Glomerular visceral epithelial cell (primary cell): Measurements from ENCODE around the gene SNU13.
A peak's percentile ranks its signal among the peaks of the same experiment; 100 is the strongest.
"Not testable (repeated sequence)": the region's sequence is repeated elsewhere in the genome, so short reads cannot be mapped to it uniquely, and the experiment has no call there.

Experiments
- DNase-seq: peaks from one replicate; pipeline ENCODE4 v3.0.0-alpha.2; 2016; ENCODE audit errors: extremely low spot score

The SNU13 gene

DNA sequence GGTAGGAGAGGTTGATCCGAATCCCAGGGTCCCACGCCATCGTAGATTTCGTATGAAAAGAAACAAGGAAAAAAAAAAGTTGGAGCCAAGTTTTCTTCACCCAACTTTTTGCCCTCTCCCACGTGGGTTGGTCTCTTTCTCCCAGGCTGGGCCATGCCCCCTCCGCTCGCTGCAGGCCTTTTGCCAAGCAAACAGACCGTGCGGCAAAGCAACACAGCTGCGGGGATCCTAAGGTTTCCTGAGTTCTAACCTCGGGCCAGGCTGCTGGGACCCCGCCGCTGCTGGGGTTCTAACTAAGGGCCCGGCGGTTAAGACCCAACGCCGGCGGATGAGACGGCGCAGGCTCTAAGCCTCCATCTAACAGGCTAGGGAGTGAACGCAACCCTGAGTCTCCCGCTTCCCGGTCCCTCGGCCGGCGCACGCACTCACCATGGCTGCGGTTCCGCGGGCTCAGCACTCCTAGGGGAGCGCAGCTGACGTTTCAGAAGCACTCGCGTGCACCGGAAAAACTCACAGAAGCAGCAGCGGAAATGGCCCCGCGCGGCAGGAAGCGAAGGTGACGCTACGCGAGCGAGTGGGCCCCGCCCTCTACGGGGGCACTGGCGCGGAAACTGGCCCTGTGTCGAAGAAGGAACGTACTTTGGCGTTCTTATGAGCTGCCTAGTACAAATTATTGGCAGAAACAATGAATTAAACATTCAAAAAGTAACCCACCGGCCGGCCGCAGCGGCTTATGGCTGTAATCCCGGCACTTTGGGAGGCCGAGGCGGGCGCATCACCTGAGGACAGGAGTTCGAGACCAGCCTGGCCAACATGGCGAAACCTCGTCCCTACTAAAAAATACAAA lies at the start of gene SNU13:
TSS of gene SNU13 (minus strand) at position 503 of the 847 bp plus-strand sequence. CDS start at position 432, 71 bp downstream.
- DNase-seq, result peak; percentile 86

DNA sequence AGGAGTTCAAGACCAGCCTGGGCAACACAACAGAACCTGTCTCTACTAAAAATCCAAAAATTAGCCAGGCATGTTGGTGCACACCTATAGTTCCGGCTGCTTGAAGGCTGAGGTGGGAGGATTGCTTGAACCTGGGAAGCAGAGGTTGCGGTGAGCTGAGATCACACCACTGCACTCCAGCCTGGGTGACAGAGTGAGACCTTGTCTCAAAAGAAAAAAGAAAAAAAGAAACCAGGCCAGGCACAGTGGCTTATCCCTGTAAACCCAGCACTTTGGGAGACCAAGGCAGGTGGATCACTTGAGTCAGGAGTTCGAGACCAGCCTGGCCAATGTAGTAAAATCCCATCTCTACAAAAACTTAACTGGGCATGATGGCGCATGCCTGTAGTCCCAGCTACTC lies 44.6 kb upstream of the SNU13 start:
- DNase-seq, result not testable (repeated sequence)

DNA sequence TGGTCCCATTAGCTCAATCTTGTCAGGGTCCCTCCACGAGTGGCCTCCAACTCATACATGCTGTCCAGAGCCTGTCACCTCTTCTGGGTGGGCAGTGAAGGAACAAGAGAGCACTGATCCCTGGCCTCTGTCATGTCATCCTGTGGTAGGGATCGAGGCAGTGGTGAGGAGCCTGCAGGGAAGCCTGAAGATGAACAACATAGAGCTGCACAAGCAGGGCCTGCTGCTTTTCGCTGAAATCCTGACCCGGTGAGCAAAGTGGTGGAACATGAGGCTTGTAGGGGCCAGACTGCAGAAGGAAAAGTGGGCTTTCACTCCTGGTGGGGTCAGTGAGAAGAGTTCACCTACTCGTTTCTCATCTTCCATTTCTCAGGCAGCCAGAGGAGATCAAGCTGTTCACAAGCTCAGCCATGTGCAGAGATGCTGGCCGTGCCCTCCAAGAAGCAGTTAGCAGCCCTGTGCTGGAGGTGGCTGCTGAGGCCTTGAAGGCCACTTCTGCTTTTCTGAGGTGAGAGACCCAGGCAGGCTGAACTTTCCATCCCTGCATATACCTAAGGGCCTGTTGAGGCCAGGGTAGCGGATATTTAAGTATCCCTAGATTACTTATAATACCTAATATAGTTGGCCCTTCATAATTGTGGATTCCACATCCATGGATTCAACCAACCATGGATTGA lies 43.6 kb upstream of the SNU13 start:
- no peak for DNase-seq

- no peak for DNase-seq
These were observed 42.9 kb upstream of the SNU13 start for GRCh38 chr22:41731609-41732008.

GRCh38 chr22:41725510-41726110 lies 36.9 kb upstream of the SNU13 start:
- DNase-seq, result peak; percentile 10

DNA sequence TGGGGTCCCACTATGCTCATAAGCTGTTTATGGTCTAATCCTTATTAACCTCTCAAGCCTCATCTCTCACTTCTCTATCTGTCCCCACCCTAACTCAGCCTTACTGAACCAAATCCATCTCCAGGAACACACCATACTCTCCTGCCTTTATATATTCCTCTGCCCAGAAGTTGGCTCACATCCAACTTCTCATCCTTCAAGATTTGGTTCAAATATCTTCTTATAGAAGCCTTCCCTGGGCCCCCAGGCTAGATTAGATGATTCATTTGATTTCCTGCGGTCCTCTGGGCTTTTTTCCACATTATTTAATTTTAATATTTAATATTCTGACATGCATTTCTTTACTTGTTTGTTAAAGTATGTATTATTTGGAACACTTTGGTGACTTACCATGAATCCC lies 33.8 kb upstream of the SNU13 start:
- no peak for DNase-seq

DNA sequence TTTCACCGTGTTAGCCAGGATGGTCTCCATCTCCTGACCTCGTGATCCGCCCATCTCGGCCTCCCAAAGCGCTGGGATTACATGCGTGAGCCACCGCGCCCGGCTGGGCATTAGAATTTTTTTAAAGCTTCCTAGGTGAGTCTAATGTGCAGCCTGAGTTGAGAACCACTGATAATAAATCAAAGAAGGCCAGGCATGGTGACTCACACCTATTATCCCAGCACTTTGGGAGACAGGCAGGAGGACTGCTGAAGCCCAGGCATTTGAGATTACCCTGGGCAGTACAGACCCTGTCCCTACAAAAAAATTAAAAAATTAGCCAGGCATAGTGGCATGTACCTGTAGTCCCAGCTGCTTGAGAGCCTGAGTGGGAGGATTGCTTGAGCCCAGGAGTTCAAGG lies 24.3 kb upstream of the SNU13 start:
- peak; percentile 8 for DNase-seq

GRCh38 chr22:41709341-41709740 lies 20.7 kb upstream of the SNU13 start:
- no peak for DNase-seq

DNA sequence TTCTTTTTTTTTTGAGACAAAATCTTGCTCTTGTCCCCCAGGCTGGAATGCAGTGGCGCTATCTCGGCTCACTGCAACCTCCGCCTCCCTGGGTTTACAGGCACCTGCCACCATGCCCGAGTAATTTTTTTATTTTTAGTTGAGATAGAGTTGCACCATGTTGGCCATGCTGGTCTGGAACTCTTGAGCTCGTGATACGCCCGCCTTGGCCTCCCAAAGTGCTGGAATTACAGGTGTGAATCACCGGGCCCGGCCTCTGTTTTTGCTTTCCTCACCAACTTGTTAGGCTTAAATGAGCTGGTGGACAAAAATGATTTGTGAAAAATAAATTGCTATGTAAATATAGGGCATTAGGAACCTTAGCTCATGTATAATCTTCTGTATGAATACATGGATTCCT lies 14.1 kb upstream of the SNU13 start:
- no peak for DNase-seq

DNA sequence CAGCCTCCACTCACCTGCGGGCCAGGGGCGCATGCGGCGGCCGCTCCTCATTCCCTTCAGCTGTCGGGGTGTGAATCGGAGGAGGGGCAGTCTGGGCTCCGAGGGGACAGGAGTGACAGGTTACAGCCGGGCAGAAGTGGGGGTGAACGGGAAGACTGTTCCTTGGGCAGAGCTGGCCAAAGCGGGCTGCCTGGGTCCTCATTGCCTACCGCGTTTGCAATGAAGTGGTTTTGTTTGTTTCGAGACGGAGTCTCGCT lies 11.4 kb upstream of the SNU13 start:
- no peak for DNase-seq

- peak; percentile 16 for DNase-seq
These were observed 10.8 kb upstream of the SNU13 start, which contains the start of gene MEI1 for GRCh38 chr22:41699264-41700107. TSS of gene MEI1 (plus strand) at chr22:41699503. CDS start at chr22:41699539, 36 bp downstream.

DNA sequence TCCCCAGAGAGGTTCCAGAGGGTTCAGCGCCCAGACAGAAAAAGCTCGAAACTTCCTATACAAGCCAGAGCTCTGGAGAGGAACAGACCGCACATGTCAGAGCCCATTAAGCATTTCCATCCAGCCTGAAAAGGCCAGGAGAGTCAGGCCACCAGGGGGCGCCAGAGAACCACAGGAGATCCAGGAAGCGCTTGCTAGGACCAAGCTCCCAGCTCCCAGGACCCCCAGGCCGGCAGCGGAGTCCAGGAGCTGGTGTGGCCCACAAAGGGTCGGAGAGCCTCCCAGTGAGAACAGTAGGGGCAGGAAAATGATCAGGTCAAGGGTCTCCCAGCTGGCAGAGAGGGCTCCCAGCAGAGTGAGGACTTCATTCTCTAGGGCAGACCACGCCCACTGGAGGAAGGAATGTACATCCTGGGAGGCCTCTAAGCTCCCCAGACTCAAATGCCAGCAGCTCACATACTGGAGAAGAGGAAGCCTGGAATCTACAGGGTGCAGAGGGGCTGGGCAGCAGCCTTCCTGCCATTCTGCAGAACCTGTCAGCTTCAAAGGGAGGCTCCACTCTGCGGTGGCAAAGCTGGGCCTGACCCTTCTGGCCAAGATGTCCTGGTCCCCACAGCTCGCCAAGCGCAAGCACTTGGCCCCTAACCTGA lies 8.6 kb upstream of the SNU13 start:
- DNase-seq, result peak; percentile 87

GRCh38 chr22:41696703-41697102 lies 8.0 kb upstream of the SNU13 start:
- no peak for DNase-seq

DNA sequence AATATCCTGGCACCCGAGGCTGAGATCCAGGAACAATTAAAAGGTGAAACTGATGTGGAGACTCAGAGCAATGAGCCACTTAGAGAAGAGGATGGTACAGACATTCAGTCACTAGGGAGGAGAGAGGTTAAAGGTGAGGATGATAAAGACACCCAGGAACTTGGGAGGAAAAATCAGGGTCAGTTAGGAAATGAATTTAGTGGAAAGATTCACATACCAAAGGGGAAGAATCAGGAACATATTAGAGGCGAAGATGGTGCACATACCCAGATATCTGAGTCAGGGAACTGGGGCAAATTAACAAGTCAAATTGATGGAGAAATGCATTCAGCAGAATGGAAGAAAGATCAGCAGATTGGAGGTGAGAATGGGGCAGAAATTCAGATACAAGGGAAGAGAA lies 6.5 kb upstream of the SNU13 start:
- no peak for DNase-seq

DNA sequence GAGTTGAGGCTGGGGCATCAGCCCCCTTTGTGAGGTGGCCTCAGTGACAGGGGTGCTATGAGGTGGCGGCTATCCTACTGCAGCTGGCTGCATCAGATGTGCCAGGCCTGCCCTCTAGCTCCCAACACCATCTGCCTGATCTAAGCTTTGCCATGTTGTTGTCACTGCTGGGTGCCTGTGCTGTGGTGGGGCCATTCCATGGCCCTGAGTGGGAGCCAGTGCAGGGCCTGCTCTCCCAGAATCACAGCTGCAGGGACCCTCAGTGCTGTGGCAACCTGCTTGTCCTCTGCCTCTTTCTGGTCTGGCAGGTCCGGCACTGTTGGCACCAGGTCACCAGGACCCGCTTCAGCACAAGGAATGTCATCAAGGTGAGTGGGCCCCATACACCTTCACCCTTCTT lies 1.8 kb upstream of the SNU13 start:
- no peak for DNase-seq

GRCh38 chr22:41687901-41688364 lies 734 bp downstream of the SNU13 start:
- DNase-seq, result peak; percentile 12

DNA sequence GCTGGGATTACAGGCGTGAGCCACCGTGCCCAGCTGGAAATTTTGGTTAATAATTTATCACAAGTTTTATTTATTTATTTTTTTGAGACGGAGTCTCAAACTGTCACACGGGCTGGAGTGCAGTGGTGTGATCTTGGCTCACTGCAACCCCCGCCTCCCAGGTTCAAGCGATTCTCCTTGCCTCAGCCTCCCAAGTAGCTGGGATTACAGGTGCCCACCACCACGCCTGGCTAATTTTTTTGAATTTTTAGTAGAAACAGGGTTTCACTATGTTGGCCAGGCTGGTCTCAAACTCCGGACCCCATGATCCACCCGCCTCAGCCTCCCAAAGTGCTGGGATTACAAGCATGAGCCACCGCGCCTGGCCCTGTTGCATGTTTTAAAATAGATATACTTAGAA lies 1.8 kb downstream of the SNU13 start:
- DNase-seq, result not testable (repeated sequence)

- DNase-seq, result no peak
These were observed 4.5 kb downstream of the SNU13 start for GRCh38 chr22:41684194-41684593.

GRCh38 chr22:41683616-41684015 lies 5.1 kb downstream of the SNU13 start:
- DNase-seq, result no peak

DNA sequence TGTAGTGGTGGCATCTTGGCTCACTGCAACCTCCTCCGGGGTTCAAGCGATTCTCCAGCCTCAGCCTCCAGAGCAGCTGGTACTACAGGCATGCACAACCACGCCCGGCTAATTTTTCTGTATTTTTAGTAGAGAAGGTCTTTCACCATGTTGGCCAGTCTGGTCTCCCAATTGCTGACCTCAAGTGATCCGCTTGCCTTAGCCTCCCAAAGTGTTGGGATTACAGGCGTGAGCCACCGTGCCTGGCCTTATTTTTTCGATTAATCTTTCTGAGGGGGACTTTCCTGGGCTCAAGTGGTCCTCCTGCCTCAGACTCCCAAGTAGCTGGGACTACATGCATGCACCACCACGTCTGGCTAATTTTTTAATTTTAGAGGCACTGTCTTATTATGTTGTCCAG lies 5.6 kb downstream of the SNU13 start:
- DNase-seq, result no peak

GRCh38 chr22:41682033-41682807 lies 6.4 kb downstream of the SNU13 start:
- peak; percentile 85 for DNase-seq
